ENCODE results near the gene SULT1C4. TPM values are rescaled to one million over a fixed set of nuclear protein-coding genes. Genes with fewer than 3 reads are reported as not detected.

SULT1C4 gene
- total RNA-seq, 1 experiment from 2014 or later = not detected

DNA sequence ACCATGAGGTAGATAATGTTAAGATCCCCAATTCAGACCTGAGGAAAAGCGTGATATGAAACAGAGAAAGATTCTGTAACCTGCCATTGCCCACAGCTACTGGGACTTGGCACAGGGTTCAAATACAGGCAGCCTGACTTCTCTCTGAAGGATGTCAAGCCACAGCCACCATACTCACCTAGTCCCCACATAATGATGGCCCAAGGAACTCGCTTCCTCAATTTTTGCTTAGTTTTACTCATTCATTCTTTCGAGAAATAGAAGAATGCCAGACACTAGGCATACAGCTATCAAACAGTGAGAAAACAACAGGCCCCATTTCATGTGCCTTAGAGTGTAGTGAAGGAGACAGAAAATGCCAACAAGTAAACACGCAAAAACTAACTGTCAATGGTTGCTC lies 980 bp upstream of the SULT1C4 start:
- no peak overlapping the region for H3K4me3 ChIP-seq (ENCODE audit: low read depth, low read length, poor library complexity, severe bottlenecking)
- ChIA-PET CTCF (no interaction called here), POLR2A (ENCODE audit: low non-redundant PET) (no interaction called here)
- intact Hi-C loops (cut with micrococcal nuclease; ENCODE audit: unreplicated experiment) = no loop called here
- H3K36me3 ChIP-seq (ENCODE audit: insufficient read depth, low read length, poor library complexity, severe bottlenecking) = no peaks in the 10 kb centered on the region
- TF ChIP-seq, protein P1, sequence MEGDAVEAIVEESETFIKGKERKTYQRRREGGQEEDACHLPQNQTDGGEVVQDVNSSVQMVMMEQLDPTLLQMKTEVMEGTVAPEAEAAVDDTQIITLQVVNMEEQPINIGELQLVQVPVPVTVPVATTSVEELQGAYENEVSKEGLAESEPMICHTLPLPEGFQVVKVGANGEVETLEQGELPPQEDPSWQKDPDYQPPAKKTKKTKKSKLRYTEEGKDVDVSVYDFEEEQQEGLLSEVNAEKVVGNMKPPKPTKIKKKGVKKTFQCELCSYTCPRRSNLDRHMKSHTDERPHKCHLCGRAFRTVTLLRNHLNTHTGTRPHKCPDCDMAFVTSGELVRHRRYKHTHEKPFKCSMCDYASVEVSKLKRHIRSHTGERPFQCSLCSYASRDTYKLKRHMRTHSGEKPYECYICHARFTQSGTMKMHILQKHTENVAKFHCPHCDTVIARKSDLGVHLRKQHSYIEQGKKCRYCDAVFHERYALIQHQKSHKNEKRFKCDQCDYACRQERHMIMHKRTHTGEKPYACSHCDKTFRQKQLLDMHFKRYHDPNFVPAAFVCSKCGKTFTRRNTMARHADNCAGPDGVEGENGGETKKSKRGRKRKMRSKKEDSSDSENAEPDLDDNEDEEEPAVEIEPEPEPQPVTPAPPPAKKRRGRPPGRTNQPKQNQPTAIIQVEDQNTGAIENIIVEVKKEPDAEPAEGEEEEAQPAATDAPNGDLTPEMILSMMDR (conservative IDR thresholded peaks at IDR 0.05; ENCODE audit: low read depth, low read length) = no peak
- TF ChIP-seq EZH2 (IDR thresholded peaks at IDR 0.05; ENCODE audit: borderline replicate concordance, low read depth, low read length, poor library complexity, severe bottlenecking) = no peak
- no peak overlapping the region for H3K27ac ChIP-seq (ENCODE audit: low read depth, low read length, poor library complexity, severe bottlenecking)
- no peak for DNase-seq (ENCODE audit: low spot score)
- H3K27me3 ChIP-seq (replicated peaks; ENCODE audit: insufficient read depth, low read depth, low read length, poor library complexity) = no peaks in the 10 kb centered on the region
- H3K9me3 ChIP-seq (ENCODE audit: low read depth, low read length, poor library complexity, severe bottlenecking) = no peaks in the 10 kb centered on the region
- BruUV-seq (replicated peaks) = no TSS peak
- no peaks in the 10 kb centered on the region for H3K4me1 ChIP-seq (ENCODE audit: insufficient read depth, low read length, poor library complexity, severe bottlenecking)

DNA sequence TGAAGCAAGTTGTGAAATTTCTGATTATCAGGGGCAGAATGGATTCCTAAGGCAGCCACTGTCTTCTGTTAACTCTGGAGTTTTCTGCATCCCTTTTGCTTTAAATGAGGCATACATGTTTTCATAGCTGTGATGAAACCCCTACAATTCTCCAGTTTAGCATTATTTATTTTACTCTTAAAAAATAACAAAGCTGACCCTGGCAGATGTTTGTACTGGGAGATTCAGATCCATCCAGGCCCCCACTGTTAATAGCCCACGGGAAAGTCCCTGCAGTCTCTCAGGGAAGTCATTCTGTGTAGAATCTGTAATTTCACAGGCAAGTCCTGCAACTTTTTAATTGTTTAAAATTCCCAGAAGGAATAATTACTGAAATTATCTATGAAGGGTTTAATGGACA lies 353 bp upstream of the SULT1C4 start:
- Histone ChIP-seq H3K9me3 (ENCODE audit: low read depth, low read length, poor library complexity, severe bottlenecking) (no peaks in the 10 kb centered on the region), H3K4me1 (ENCODE audit: insufficient read depth, low read length, poor library complexity, severe bottlenecking) (no peaks in the 10 kb centered on the region), H3K36me3 (ENCODE audit: insufficient read depth, low read length, poor library complexity, severe bottlenecking) (no peaks in the 10 kb centered on the region), H3K4me3 (ENCODE audit: low read depth, low read length, poor library complexity, severe bottlenecking) (no peak overlapping the region), H3K27me3 (replicated peaks; ENCODE audit: insufficient read depth, low read depth, low read length, poor library complexity) (no peaks in the 10 kb centered on the region), H3K27ac (ENCODE audit: low read depth, low read length, poor library complexity, severe bottlenecking) (no peak overlapping the region)
- no peak for DNase-seq (ENCODE audit: low spot score)
- intact Hi-C loops (cut with micrococcal nuclease; ENCODE audit: unreplicated experiment) = no loop called here
- TF ChIP-seq, protein P1 (conservative IDR thresholded peaks at IDR 0.05; ENCODE audit: low read depth, low read length) = no peak
- TF ChIP-seq EZH2 (IDR thresholded peaks at IDR 0.05; ENCODE audit: borderline replicate concordance, low read depth, low read length, poor library complexity, severe bottlenecking) = no peak
- BruUV-seq (replicated peaks) = no TSS peak
- ChIA-PET CTCF (no interaction called here), POLR2A (ENCODE audit: low non-redundant PET) (no interaction called here)

DNA sequence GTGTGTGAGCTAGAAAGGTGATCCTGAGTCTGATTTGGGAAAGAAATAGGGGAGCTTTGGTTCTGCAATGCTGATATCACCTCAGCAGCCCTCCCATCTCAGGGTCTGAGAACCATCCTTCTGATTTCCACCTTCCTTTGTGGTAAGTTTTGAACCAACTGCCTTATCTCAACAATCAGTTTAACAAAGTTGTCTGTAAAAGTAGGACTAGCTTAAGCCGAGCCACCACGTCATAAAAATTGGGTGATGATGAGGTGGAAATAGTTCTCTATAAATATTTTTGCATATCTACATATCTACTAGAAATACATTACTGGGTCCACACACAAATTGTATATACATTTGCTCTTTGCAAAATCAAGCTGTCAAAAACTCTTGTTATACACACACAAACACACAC lies 1.1 kb downstream of the SULT1C4 start:
- H3K27me3 ChIP-seq (replicated peaks; ENCODE audit: insufficient read depth, low read depth, low read length, poor library complexity) = no peaks in the 10 kb centered on the region
- no TSS peak for BruUV-seq (replicated peaks)
- no peak overlapping the region for H3K4me3 ChIP-seq (ENCODE audit: low read depth, low read length, poor library complexity, severe bottlenecking)
- H3K27ac ChIP-seq (ENCODE audit: low read depth, low read length, poor library complexity, severe bottlenecking) = no peak overlapping the region
- intact Hi-C loops (cut with micrococcal nuclease; ENCODE audit: unreplicated experiment) = no loop called here
- no peaks in the 10 kb centered on the region for H3K9me3 ChIP-seq (ENCODE audit: low read depth, low read length, poor library complexity, severe bottlenecking)
- ChIA-PET CTCF (no interaction called here), POLR2A (ENCODE audit: low non-redundant PET) (no interaction called here)
- no peaks in the 10 kb centered on the region for H3K4me1 ChIP-seq (ENCODE audit: insufficient read depth, low read length, poor library complexity, severe bottlenecking)
- TF ChIP-seq EZH2 (IDR thresholded peaks at IDR 0.05; ENCODE audit: borderline replicate concordance, low read depth, low read length, poor library complexity, severe bottlenecking) = no peak
- TF ChIP-seq, protein P1 (conservative IDR thresholded peaks at IDR 0.05; ENCODE audit: low read depth, low read length) = no peak
- DNase-seq (ENCODE audit: low spot score) = no peak
- no peaks in the 10 kb centered on the region for H3K36me3 ChIP-seq (ENCODE audit: insufficient read depth, low read length, poor library complexity, severe bottlenecking)

Data from A673 (cell line).